K562 (cell line): ENCODE measurements around the gene DISC1. TPM values are rescaled to one million over a fixed set of nuclear protein-coding genes. Genes with fewer than 3 reads are reported as not detected.

Source experiments
- CBX3 ChIP-seq, 2 experiments: IDR thresholded peaks; 1 replicate in 1 of 2; 2 replicates in 1 of 2; pipeline ENCODE4 v1.6.1; 2012; ENCODE audit warnings: inconsistent platforms in 2 of 2, low read length in 2 of 2, borderline replicate concordance in 1 of 2, control low read depth in 1 of 2
- COPS2 ChIP-seq: fragments of 450-650 bp; conservative IDR thresholded peaks from 2 replicates; pipeline ENCODE4 v1.6.1; 2016; ENCODE audit warnings: mild to moderate bottlenecking, moderate library complexity
- ERF ChIP-seq: fragments of 450-650 bp; formaldehyde crosslinking; IDR thresholded peaks from 2 replicates; pipeline ENCODE4 v1.4.0; 2020; ENCODE audit warnings: mild to moderate bottlenecking, mixed read lengths
- FOS ChIP-seq: IDR thresholded peaks from 3 replicates; pipeline ENCODE4 v1.6.1; 2011; ENCODE audit not compliant: insufficient read length; ENCODE audit errors: extremely low read depth
- HOXB6 ChIP-seq: fragments of 250-450 bp; sonication (Bioruptor Pico); IDR thresholded peaks from 2 replicates; pipeline ENCODE4 v1.5.1; 2022; ENCODE audit warnings: mild to moderate bottlenecking, borderline replicate concordance
- MAFK ChIP-seq: IDR thresholded peaks from 2 replicates; pipeline ENCODE4 v1.6.1; 2011; ENCODE audit warnings: low read length, improper control_type of control experiment
- NR2C1 ChIP-seq, 2 experiments: fragments of 450-650 bp; IDR thresholded peaks; 2 replicates each; pipeline ENCODE4 v1.6.1; 2017; ENCODE audit warnings: mild to moderate bottlenecking in 2 of 2, antibody characterized with exemption in 1 of 2, inconsistent platforms in 1 of 2, missing compliant biosample characterization in 1 of 2, missing genetic modification characterization in 1 of 2
- NR2C2 ChIP-seq, 2 experiments: fragments of 200-800 bp in 1 of 2; sonication (Bioruptor generic) in 1 of 2; sonication (generic) in 1 of 2; formaldehyde crosslinking in 1 of 2; IDR thresholded peaks; 2 replicates each; pipeline versions ENCODE4 v1.6.1 to v1.8.0; 2016 to 2022; ENCODE audit warnings: mild to moderate bottlenecking in 1 of 2, missing compliant biosample characterization in 1 of 2, missing genetic modification characterization in 1 of 2, missing genetic modification reagents in 1 of 2
- PPARD ChIP-seq: fragments of 250-450 bp; sonication (Bioruptor Pico); IDR thresholded peaks from 2 replicates; pipeline ENCODE4 v1.8.0; 2022; ENCODE audit warnings: inconsistent platforms, mild to moderate bottlenecking, moderate library complexity
- SMARCC2 ChIP-seq: fragments of 450-650 bp; IDR thresholded peaks from 2 replicates; pipeline ENCODE4 v1.6.1; 2017; ENCODE audit warnings: antibody characterized with exemption, moderate library complexity, mild to moderate bottlenecking, low read depth
- SNRNP70 ChIP-seq: fragments of 200-400 bp; formaldehyde crosslinking; optimal IDR thresholded peaks from 2 replicates; pipeline ENCODE3; 2017; ENCODE audit warnings: low read depth, low read length
- SRF ChIP-seq, 2 experiments: fragments of 250-450, 450-650 bp in 1 of 2; sonication (Bioruptor Pico) in 1 of 2; sonication (generic) in 1 of 2; formaldehyde crosslinking; IDR thresholded peaks; 2 replicates each; pipeline versions ENCODE4 v1.5.0 to v1.5.1; 2020 to 2022; ENCODE audit warnings: mild to moderate bottlenecking in 1 of 2, missing genetic modification reagents in 1 of 2
- SRSF7 ChIP-seq: fragments of 200-400 bp; formaldehyde crosslinking; optimal IDR thresholded peaks from 2 replicates; pipeline ENCODE3; 2017; ENCODE audit warnings: mild to moderate bottlenecking, low read depth, low read length
- TRIM28 ChIP-seq: fragments of 450-650 bp; IDR thresholded peaks from 2 replicates; pipeline ENCODE4 v1.6.1; 2017
- YBX1 ChIP-seq: fragments of 450-650 bp; IDR thresholded peaks from 2 replicates; pipeline ENCODE4 v1.7.1; 2016; ENCODE audit warnings: mild to moderate bottlenecking
- ZBED1 ChIP-seq: IDR thresholded peaks from 2 replicates; pipeline ENCODE4 v1.6.1; 2014
- ZNF316 ChIP-seq: fragments of 450-650 bp; IDR thresholded peaks from 2 replicates; pipeline ENCODE4 v1.6.1; 2016
- ZNF830 ChIP-seq: fragments of 250-450 bp; sonication (Bioruptor Pico); IDR thresholded peaks from 2 replicates; pipeline ENCODE4 v1.5.0; 2021; ENCODE audit warnings: mild to moderate bottlenecking
- polyA plus RNA-seq, 8 experiments: library from polyadenylated mRNA; depleted of rRNA in 4 of 8; stranded (reverse) in 5 of 8; unstranded in 3 of 8; fragments of >200 nt; fragmentation: Nextera tagmentation in 2 of 8; fragmentation: Illumina TruSeq in 1 of 8; extraction: Ambion mirVana in 2 of 8; extraction: Trizol in 1 of 8; gene quantifications; 2 replicates each; pipeline versions ENCODE4 v1.2.1 to v1.2.3, GENCODE V29; 2011 to 2014; ENCODE audit warnings: inconsistent platforms in 1 of 8, missing spikeins in 1 of 8
- total RNA-seq, 7 experiments: library from RNA; depleted of rRNA in 6 of 7; stranded (reverse); fragments of >200 nt in 6 of 7; fragmentation: Illumina TruSeq in 2 of 7; extraction: Trizol in 2 of 7; gene quantifications; 2 replicates each; pipeline versions ENCODE4 v1.2.1 to v1.2.3, GENCODE V29; 2011 to 2021; ENCODE audit warnings: low replicate concordance in 1 of 7
- TF ChIP-seq, protein P1 (sequence below): fragments of 450-650 bp; formaldehyde crosslinking; IDR thresholded peaks from 2 replicates; pipeline ENCODE4 v1.4.0; 2020; ENCODE audit warnings: mild to moderate bottlenecking, moderate library complexity
- TF ChIP-seq, protein P2 (sequence below): fragments of 450-650 bp; IDR thresholded peaks from 2 replicates; pipeline ENCODE4 v1.6.1; 2017; ENCODE audit warnings: antibody characterized with exemption
- TF ChIP-seq, protein P3 (sequence below), 2 experiments: fragments of 450-650 bp; conservative IDR thresholded peaks; 2 replicates each; pipeline ENCODE4 v1.6.1; 2017; ENCODE audit warnings: mild to moderate bottlenecking in 2 of 2, moderate library complexity in 2 of 2
- TF ChIP-seq, protein P4 (sequence below): fragments of 200-800 bp; sonication (Bioruptor generic); IDR thresholded peaks from 2 replicates; pipeline ENCODE4 v1.6.1; 2017; ENCODE audit warnings: missing genetic modification characterization, missing compliant biosample characterization

The DISC1 gene
- total and polyA plus RNA-seq, 9 of the 15 experiments (the other 6 are each of a cell fraction or from before 2014, with no cell fraction given), result 0.01 to 0.11 (median 0.08) TPM; not detected in 1

DNA sequence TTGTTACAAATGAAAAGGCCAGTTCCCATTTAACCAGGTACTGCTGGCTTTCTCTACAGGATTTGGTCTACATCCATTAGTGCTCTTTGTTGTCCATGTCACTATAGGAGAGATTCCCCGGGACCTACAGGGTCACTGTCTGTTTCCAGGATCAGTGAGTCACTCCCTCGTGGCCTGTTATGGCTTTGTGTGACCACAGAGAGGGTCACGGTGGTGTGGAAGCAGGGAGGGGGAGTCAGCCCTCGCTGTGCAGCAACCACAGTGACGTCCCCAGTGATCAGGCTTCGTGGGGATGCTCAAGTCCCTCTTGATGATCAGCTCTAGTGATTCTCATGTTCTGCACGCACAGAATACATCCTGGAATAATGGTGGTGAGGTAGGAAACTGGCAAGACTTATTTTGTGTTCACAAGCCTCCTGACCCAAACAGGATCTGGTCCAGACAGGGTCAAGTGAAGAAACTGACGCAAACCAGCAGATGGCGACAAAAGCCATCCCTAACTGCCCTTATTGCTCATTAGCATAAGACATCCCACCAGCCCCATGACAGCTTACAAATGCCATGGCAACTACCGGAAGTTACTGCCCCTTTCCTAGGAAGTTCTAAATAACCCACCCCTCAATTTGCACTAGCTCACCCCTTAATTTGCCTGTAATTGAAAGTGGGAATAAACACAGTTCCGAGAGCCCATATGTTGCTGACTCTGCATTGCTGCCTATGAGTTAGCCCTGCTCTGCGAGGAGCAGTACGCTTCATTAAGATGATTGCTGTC is 98.5 kb downstream of the DISC1 start (continued):
- TF ChIP-seq PPARD (CRISPR knock-in tag) (no peak), ZNF830 (CRISPR knock-in tag) (no peak), FOS (no peak), SMARCC2 (no peak), SRF (CRISPR knock-in tag; IDR thresholded peaks at IDR 0.05) (no peak), SRSF7 (no peak), NR2C1 (IDR thresholded peaks at IDR 0.05) (no peak), NR2C1 (tag; IDR thresholded peaks at IDR 0.05) (0 out of 2 replicates have a peak, but pooled peaks have one; percentile 9), HOXB6 (no peak), SNRNP70 (no peak), COPS2 (no peak), TRIM28 (no peak), MAFK (peak; percentile 58), ZNF316 (peak; percentile 88), YBX1 (no peak), NR2C2 (CRISPR knock-in tag; IDR thresholded peaks at IDR 0.05) (no peak), NR2C2 (tag; IDR thresholded peaks at IDR 0.05) (peak; percentile 73), CBX3 (IDR thresholded peaks at IDR 0.05; ENCODE audit: borderline replicate concordance in 1 of 2, low read length in 2 of 2) (peak in 1 of 2 experiments; percentile 46; a peak in 1 of 3 replicates), ERF (CRISPR knock-in tag) (no peak), ZBED1 (no peak)
- TF ChIP-seq, protein P1, sequence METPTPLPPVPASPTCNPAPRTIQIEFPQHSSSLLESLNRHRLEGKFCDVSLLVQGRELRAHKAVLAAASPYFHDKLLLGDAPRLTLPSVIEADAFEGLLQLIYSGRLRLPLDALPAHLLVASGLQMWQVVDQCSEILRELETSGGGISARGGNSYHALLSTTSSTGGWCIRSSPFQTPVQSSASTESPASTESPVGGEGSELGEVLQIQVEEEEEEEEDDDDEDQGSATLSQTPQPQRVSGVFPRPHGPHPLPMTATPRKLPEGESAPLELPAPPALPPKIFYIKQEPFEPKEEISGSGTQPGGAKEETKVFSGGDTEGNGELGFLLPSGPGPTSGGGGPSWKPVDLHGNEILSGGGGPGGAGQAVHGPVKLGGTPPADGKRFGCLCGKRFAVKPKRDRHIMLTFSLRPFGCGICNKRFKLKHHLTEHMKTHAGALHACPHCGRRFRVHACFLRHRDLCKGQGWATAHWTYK (CRISPR knock-in tag), result 0 out of 2 replicates have a peak, but pooled peaks have one; percentile 42
- TF ChIP-seq, protein P2, sequence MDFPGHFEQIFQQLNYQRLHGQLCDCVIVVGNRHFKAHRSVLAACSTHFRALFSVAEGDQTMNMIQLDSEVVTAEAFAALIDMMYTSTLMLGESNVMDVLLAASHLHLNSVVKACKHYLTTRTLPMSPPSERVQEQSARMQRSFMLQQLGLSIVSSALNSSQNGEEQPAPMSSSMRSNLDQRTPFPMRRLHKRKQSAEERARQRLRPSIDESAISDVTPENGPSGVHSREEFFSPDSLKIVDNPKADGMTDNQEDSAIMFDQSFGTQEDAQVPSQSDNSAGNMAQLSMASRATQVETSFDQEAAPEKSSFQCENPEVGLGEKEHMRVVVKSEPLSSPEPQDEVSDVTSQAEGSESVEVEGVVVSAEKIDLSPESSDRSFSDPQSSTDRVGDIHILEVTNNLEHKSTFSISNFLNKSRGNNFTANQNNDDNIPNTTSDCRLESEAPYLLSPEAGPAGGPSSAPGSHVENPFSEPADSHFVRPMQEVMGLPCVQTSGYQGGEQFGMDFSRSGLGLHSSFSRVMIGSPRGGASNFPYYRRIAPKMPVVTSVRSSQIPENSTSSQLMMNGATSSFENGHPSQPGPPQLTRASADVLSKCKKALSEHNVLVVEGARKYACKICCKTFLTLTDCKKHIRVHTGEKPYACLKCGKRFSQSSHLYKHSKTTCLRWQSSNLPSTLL, result no peak
- TF ChIP-seq, protein P3, sequence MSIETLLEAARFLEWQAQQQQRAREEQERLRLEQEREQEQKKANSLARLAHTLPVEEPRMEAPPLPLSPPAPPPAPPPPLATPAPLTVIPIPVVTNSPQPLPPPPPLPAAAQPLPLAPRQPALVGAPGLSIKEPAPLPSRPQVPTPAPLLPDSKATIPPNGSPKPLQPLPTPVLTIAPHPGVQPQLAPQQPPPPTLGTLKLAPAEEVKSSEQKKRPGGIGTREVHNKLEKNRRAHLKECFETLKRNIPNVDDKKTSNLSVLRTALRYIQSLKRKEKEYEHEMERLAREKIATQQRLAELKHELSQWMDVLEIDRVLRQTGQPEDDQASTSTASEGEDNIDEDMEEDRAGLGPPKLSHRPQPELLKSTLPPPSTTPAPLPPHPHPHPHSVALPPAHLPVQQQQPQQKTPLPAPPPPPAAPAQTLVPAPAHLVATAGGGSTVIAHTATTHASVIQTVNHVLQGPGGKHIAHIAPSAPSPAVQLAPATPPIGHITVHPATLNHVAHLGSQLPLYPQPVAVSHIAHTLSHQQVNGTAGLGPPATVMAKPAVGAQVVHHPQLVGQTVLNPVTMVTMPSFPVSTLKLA (conservative IDR thresholded peaks at IDR 0.05), result no peak
- TF ChIP-seq, protein P4, sequence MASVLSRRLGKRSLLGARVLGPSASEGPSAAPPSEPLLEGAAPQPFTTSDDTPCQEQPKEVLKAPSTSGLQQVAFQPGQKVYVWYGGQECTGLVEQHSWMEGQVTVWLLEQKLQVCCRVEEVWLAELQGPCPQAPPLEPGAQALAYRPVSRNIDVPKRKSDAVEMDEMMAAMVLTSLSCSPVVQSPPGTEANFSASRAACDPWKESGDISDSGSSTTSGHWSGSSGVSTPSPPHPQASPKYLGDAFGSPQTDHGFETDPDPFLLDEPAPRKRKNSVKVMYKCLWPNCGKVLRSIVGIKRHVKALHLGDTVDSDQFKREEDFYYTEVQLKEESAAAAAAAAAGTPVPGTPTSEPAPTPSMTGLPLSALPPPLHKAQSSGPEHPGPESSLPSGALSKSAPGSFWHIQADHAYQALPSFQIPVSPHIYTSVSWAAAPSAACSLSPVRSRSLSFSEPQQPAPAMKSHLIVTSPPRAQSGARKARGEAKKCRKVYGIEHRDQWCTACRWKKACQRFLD (CRISPR knock-in tag), result peak; percentile 41; the same call in 1 of the 2 replicates
